H1 (cell line): ENCODE measurements around the gene RAB40C. TPM values are rescaled to one million over a fixed set of nuclear protein-coding genes. Genes with fewer than 3 reads are reported as not detected.

ENCODE experiments used
- ASH2L ChIP-seq: fragments of 200-600, 300-600 bp; sonication (generic); IDR thresholded peaks from one replicate; pipeline ENCODE4 v1.7.1; 2017; ENCODE audit warnings: low read length
- JUN ChIP-seq: IDR thresholded peaks from 2 replicates; pipeline ENCODE4 v1.6.1; 2011; ENCODE audit warnings: low read depth, mild to moderate bottlenecking, improper control_type of control experiment, low read length
- TBP ChIP-seq: IDR thresholded peaks from 2 replicates; pipeline ENCODE4 v1.6.1; 2011; ENCODE audit warnings: low read depth, low read length, improper control_type of control experiment
- YY1 ChIP-seq: IDR thresholded peaks from 2 replicates; pipeline ENCODE4 v1.6.1; 2011; ENCODE audit warnings: low read depth, mild to moderate bottlenecking, low read length
- polyA plus RNA-seq, 7 experiments: library from polyadenylated mRNA; depleted of rRNA in 3 of 7; stranded (reverse) in 5 of 7; unstranded in 2 of 7; fragments of >200 nt in 5 of 7; fragments of 200-250 nt in 2 of 7; gene quantifications; 1 replicate in 5 of 7; 2 replicates in 1 of 7; 4 replicates in 1 of 7; pipeline versions ENCODE4 v1.2.1 to v1.2.3, GENCODE V29; 2011 to 2013; ENCODE audit warnings: missing spikeins in 2 of 7, mixed read lengths in 2 of 7
- total RNA-seq: library from RNA; stranded (reverse); fragmentation: NEBNext Ultra II Directional; extraction: Animal tissue kit (Norgen Biotek cat#: 25700); gene quantifications from 2 replicates; pipeline ENCODE4 v1.2.1, GENCODE V29; 2021
- TF ChIP-seq, protein P1 (sequence below): fragments of 300-600 bp; sonication (generic); IDR thresholded peaks from 2 replicates; pipeline ENCODE4 v1.7.1; 2012; ENCODE audit warnings: low read length, moderate library complexity, mild to moderate bottlenecking, inconsistent platforms; ENCODE audit not compliant: insufficient replicate concordance

The RAB40C gene
- total and polyA plus RNA-seq, 2 of the 8 experiments (the other 6 are each of a cell fraction or from before 2014, with no cell fraction given): 13.9 to 15.6 TPM

DNA sequence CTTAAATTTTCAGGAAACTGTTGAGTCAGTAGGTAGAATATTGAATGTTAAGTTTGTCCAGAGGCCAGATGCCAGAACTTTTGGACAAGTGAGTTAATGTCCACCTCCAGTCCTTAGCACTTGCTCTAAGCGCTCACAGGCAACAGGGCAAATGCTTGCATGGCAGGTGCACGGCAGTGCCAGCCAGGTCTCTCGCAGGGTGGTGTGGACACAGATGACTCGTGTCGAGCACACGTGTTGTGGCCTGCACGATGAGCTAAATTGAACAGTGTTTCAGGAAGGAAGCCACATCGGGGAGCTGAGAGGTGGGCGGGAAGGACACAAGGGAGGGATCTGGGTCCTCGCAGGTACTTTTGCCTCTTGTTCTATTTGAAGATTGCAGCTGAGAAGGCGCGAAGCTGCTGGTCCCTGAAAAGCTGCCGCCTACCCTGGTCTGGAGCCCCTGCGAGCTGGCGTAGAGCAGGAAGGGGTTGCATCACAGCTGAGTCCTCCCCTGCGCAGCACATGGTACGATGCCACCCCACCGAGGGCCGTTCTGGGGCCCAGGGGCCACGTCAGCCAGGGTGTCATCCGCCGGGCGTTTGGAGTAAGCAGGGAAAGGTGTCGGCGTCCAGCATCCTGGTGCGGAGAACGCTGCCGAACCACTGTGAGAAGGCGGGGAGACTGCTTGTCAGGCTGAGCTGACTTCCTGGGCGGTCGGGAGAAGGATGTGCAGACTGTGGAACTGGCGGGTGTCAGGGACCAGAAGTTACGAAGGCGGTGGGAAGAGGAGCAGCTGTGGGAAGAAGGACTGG lies 6.3 kb downstream of the RAB40C start (continued):
- TF ChIP-seq, protein P1, sequence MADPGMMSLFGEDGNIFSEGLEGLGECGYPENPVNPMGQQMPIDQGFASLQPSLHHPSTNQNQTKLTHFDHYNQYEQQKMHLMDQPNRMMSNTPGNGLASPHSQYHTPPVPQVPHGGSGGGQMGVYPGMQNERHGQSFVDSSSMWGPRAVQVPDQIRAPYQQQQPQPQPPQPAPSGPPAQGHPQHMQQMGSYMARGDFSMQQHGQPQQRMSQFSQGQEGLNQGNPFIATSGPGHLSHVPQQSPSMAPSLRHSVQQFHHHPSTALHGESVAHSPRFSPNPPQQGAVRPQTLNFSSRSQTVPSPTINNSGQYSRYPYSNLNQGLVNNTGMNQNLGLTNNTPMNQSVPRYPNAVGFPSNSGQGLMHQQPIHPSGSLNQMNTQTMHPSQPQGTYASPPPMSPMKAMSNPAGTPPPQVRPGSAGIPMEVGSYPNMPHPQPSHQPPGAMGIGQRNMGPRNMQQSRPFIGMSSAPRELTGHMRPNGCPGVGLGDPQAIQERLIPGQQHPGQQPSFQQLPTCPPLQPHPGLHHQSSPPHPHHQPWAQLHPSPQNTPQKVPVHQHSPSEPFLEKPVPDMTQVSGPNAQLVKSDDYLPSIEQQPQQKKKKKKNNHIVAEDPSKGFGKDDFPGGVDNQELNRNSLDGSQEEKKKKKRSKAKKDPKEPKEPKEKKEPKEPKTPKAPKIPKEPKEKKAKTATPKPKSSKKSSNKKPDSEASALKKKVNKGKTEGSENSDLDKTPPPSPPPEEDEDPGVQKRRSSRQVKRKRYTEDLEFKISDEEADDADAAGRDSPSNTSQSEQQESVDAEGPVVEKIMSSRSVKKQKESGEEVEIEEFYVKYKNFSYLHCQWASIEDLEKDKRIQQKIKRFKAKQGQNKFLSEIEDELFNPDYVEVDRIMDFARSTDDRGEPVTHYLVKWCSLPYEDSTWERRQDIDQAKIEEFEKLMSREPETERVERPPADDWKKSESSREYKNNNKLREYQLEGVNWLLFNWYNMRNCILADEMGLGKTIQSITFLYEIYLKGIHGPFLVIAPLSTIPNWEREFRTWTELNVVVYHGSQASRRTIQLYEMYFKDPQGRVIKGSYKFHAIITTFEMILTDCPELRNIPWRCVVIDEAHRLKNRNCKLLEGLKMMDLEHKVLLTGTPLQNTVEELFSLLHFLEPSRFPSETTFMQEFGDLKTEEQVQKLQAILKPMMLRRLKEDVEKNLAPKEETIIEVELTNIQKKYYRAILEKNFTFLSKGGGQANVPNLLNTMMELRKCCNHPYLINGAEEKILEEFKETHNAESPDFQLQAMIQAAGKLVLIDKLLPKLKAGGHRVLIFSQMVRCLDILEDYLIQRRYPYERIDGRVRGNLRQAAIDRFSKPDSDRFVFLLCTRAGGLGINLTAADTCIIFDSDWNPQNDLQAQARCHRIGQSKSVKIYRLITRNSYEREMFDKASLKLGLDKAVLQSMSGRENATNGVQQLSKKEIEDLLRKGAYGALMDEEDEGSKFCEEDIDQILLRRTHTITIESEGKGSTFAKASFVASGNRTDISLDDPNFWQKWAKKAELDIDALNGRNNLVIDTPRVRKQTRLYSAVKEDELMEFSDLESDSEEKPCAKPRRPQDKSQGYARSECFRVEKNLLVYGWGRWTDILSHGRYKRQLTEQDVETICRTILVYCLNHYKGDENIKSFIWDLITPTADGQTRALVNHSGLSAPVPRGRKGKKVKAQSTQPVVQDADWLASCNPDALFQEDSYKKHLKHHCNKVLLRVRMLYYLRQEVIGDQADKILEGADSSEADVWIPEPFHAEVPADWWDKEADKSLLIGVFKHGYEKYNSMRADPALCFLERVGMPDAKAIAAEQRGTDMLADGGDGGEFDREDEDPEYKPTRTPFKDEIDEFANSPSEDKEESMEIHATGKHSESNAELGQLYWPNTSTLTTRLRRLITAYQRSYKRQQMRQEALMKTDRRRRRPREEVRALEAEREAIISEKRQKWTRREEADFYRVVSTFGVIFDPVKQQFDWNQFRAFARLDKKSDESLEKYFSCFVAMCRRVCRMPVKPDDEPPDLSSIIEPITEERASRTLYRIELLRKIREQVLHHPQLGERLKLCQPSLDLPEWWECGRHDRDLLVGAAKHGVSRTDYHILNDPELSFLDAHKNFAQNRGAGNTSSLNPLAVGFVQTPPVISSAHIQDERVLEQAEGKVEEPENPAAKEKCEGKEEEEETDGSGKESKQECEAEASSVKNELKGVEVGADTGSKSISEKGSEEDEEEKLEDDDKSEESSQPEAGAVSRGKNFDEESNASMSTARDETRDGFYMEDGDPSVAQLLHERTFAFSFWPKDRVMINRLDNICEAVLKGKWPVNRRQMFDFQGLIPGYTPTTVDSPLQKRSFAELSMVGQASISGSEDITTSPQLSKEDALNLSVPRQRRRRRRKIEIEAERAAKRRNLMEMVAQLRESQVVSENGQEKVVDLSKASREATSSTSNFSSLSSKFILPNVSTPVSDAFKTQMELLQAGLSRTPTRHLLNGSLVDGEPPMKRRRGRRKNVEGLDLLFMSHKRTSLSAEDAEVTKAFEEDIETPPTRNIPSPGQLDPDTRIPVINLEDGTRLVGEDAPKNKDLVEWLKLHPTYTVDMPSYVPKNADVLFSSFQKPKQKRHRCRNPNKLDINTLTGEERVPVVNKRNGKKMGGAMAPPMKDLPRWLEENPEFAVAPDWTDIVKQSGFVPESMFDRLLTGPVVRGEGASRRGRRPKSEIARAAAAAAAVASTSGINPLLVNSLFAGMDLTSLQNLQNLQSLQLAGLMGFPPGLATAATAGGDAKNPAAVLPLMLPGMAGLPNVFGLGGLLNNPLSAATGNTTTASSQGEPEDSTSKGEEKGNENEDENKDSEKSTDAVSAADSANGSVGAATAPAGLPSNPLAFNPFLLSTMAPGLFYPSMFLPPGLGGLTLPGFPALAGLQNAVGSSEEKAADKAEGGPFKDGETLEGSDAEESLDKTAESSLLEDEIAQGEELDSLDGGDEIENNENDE: no peak
- TF ChIP-seq ASH2L (no peak), TBP (no peak), YY1 (no peak), JUN (no peak)
- TF ChIP-seq, all 59 proteins: peak for 0
